Measurements from ENCODE around the gene SEMA3C.

Gene SEMA3C

DNA sequence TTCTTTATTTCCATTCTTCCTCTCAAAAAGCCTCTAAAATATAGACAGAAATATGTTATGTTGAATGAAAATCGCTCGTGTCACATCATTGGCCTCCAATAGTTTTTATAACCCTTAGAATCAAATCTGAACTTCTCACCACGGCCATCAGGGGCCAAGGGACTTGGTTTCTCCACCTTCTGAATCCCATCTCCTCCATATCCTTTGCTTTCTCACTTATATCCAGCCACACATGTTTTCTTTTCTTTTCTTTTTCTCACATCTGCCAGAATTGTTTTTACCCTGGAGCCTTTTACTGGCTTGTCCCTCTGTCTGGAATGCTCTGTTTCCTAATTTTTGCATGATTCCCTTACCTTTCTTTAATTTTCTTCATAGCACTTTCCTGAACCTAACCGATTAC lies 184.8 kb downstream of the SEMA3C start:
- DNase-seq (ENCODE audit: low spot score) = no peak

DNA sequence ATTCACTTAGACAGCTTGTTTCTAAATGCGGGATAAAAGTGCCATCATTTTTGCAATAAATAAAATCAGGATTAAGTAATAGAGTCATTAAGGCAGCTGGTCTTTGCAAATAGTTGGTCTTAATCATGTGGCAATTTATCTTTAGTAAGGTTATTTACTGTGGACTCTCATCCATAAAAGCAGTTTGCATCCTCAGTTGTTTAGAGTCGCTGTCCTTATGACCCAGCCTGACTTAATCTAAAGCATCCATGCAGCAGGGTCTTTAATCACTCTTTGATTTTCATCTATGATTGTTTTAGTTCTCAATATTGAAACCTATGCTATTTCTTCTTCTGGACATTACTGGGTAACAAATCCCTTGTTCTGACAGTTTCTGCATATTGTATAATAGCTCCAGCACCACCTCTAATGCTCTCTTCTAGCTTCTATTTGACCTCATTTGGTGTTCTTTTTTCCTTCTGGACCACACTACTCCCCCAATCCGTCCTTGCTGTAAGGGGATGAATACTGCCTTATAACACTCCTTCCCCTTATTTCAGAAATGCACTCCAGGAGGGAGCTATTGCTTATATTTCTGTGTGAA lies 185.4 kb downstream of the SEMA3C start:
- no peak for DNase-seq (ENCODE audit: low spot score)

DNA sequence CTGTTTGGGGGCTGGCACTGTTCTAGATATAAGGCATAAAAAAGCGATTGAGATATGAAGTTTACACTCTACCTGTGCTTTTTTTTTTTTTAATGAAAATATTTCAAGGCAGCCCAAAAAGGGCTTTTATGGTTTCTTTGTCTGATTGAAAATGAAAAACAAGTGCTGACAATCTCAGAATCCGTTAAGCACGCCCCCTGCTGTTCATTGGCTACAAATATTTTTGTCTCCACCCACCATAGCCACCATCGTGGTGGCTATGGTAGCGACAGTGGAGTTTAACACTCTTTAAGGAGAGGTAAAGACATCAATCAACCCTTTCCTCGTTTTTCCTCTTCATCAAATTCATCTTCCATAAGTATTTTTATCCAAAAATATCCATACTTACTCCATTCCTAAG lies 186.2 kb downstream of the SEMA3C start:
- no peak for DNase-seq (ENCODE audit: low spot score)

DNA sequence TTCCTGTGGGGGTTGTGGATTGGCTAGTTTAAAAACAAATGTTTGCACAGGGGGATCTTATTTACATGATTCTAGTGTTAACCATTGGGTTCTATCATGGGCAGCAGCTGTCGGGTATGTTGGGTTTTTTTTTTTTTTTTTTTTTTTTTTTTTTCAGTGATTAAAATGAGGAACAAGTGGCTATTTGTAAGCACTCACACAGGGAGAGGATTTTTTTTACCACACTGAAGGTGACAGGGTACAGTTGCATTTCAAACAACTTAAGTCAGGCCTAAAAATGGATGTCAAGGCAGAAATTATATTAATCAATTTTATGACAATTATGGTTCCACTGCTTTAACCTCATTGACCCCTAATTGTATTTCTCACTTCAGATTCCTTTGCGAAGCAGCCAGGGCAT lies 187.6 kb downstream of the SEMA3C start:
- no peak for DNase-seq (ENCODE audit: low spot score)

DNA sequence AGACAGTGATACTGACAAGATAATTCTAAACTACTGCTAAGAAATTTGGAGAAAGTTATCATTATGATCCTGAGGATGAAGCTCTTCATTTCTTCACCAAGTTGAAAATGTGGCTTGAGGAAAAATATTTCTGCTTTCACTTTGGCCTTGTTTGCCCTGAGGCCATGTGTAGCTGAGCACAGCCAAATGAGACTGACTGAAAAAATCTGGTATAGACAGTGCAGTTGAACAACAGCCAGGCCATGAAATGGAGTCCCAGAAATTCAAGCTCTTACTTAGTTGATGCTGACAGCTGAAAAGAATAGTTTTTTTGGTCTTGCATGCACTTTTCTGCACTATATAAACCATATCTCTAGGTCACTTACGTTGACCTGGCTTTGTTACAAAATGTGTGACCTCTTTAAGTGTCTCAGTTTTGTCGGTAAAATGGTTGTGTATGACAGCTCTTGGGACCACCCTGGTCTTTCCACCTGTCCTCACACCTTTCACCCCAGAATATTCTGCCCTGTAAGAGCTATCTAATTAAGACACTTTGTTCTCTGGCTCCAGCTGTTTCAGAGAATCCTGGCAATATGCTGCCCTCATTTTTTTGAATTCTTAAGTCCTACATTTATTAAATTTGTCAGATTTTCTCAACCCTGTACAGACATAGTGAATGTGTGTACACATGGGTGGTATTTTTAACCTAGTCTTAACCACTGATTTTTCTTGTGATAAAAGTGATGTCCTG lies 189.1 kb downstream of the SEMA3C start:
- DNase-seq (ENCODE audit: low spot score) = no peak

DNA sequence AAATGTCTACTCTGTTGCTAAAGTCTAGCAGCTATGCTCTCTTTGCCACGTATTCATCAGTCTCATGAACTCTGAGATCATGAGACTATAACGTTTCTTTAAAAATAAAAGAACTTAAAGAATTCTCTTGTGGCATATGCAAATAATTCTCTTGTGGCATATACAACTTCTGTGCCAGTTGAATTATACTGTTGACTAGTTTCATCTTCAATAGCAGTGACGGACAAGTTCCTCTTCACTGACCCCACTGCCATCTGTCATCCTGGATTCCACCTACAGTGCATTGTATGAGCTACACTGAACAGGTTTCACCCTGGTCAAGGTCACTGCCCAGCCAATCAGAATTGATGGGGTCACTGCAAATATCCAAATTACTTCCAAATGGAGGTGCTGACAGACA lies 192.2 kb downstream of the SEMA3C start:
- DNase-seq (ENCODE audit: low spot score) = no peak

DNA sequence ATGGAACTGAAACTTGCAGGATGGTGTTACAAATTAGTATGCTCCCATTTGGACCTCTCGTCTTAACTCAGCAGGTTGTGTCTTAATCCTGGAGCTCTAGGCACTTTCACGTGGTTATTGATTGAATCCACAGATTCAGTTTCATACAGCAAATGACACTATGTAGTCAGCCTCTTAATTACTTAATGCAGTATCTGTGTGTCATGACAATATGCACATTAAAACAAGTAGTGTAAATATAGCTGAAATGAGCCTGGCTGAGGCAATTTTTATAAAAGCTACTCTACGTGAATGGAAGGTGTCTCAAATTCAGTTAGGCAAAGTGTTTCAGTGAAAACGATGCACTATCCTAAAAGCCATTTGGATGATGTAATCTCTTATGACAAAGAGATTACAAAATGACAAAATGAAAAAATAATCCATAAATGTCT lies 193.7 kb downstream of the SEMA3C start:
- DNase-seq (ENCODE audit: low spot score) = no peak

DNA sequence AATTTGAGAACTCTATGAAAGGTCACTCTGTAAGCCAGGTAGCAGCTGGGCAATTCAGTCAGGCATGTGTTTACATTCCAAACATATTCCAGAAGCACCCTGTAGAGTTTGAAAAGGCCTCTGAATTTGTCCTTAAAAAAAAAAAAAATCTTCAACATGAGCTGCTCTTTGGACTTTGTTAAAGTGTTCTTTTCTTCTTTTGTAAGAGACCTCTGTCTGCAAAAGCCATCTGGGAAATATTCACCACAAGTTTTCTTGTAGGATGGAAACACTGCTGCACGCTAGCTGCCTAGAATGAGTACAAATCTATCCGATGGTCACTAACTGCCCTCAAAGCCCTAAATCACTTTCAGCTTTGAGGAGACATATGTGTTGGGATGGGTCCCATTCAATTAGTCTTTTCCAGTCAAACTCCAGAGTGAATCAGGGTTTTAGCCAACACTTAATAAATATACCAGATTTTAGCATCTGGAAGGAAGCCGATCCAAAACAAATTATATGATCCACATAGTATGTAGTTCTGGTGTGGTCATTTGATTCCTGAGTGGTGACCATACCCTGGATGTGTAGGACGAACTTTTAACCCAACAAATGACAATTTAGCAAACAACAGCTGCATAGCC lies 194.5 kb downstream of the SEMA3C start:
- no peak for DNase-seq (ENCODE audit: low spot score)

DNA sequence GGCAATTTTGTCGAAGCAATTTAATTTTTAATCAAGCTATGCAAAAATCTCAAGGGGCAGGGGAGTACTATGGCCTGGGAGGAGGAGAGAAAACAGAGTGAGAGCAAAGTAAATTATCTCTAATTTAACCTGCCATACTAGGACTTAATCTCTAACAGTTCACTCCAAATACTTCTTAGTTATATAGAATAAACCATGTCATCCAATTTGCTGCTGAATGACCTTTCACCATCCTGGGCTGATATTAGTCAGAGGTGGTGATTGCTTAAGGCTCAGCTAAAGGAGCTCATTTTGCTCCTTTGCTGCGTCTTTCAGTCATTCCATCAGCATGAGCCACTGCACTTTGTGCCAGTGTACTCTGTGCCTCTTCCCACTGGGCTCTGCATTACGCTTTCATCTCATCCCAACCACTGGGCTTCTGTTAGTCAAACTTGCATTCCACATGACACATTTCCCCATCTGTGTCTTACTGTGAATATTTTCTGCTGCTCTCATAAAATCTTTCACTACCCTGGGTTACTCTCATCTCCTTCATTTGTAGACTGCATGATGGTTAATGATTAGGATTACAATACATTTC lies 196.1 kb downstream of the SEMA3C start:
- DNase-seq (ENCODE audit: low spot score) = peak; percentile 70

DNA sequence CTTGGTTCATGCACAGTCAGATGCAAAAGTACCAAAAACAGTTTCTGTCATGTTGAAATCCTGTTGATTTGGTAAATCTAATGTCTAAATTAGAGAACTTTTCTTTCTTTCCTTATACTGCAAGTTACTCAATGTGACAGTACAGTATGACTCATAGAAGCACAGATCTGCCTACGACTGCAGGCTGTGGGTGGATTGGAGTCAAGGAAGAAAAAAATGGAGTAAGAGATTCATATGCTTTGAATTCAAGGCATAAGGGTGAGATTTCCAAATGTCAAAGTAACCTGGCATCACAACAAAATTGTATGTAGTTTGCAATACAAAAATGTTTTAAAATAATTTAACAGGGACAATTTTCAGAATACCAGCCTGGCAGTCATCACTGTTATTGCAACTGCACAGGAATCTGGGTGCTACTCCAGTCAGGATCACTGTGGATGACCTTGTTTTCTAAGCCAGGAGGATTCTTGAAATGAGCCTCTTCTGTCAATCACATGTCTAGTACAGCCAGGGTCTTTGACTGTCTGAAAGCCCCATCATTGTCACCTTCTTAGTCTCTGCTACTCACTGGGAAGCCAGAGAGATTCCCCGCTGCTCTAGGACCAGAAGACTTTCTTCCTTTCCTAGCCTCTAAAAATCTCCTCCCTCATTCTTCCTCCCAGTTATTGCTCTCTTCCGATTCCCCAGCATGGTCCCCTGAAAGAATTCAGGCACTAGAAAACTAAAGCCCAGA lies 196.8 kb downstream of the SEMA3C start:
- peak; percentile 54 for DNase-seq (ENCODE audit: low spot score)

DNA sequence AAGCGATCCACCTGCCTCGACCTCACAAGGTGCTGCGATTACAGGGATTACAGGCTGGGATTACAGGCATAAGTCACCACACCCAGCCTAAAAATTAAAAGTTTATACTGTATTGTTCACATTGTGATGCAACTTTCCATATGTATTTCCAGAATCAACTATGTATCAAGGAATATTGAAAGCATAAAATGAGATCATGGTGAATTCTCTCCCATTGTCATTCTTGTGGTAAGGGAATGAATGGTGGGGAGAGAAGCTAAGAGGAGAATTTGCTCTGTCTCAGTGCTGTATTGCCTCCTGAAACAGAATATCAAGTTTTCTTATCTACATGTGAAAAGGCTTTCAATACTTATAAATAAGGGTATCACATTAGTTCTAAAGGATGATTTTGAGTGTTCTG lies 198.7 kb downstream of the SEMA3C start:
- no peak for DNase-seq (ENCODE audit: low spot score)

DNA sequence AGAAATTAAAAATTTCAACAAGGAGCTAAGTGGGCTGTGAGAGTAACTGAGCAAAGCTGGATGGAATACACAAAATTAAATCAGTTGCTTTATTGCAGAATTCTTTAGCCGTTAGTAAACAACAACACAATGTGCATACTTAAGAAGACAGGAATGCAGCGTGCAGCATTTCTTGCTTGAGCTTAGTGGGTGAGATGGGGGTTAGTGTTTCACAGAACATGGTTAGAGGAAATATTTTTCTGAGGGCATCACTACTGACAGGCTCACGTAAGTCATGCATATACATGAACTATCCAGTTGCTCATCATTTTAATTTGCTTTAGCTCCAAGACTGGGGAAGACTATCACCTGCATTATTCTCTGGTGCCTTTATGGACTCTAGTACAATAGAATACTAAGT lies 199.6 kb downstream of the SEMA3C start:
- no peak for DNase-seq (ENCODE audit: low spot score)

DNA sequence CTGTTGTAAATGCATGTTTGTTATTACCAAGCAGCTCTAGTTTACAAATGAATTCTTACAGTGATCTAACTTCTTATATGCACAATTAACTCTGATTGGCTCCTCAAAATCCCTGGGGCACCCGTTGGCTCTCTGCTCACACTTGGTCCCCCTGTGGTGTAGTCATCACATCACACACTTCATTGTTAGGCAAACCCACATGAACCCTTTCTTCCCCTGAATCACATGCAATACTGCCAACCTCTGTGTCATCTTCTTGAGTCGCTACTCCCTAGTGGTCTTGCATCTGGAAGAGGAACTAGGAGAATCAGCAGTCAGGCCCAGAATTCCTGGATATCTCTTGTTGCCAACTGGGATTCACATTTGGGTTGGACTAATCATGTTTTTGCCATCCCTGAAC lies 207.3 kb downstream of the SEMA3C start:
- DNase-seq (ENCODE audit: low spot score) = no peak

DNA sequence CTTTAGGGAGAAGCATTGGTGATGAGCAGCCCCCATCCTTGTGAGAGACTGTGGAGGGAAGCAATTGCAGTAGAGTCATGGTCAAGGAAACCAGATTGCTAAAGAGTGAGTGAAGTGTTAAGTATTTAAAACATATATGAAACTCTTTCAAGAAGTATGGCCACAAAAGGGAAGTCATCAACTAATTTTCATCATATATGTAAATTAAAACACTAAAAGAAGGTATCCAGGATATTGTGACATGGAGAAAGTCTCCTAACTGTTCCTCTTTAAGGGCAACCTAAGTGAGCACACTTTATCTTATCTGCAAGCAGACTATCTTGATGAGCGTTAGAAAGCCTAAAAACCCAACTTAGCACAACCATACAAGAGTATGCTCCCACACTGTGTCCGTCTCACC lies 210.7 kb downstream of the SEMA3C start:
- no peak for DNase-seq (ENCODE audit: low spot score)

DNA sequence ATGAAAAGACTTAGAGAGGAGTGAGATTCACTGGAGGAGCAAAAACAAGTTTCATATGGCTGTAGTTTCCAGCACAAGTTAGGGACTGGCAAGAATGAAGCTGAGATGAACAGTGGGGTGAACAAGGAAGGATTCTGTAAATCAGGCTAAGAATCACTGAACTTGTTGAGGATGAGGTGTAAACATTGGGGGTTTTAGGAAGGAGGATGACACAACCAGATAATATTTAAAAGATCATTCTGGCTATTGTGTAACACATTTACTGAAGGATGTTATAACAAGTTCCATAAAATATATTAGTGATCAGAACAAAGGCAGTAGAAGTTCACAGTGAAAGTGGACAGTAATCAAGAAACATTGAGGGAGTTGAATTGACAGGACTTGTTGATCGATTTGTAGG lies 211.5 kb downstream of the SEMA3C start:
- DNase-seq (ENCODE audit: low spot score) = no peak

DNA sequence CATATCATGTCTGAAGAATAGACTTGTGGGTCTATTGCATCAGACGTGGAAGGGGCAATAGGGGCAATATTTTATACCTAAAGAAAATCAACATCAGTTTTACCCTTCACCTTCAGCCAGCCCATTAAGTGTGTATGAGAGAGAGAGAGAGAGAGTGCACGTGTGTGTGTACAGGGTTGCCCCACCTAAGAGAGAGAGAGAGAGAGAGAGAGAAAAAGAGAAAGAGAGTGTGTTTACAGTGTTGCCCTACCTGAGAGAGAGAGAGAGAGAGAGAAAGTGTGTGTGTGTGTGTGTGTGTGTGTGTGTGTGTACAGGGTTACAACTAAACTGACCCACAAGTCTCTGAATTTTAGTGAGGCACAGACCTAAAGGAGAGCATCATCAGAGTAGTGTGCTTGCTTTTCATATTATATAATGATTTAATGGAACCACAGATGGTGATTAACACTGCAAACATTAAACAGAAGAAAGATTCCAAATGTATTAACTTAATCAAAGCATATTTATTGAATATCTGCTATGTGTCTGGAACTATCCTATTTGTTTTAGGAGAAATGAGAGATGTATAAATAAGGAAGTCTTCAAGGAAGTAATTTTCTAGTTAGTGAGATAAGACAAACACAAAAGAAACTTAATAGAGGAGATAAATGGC lies 213.6 kb downstream of the SEMA3C start:
- DNase-seq (ENCODE audit: low spot score) = no peak

DNA sequence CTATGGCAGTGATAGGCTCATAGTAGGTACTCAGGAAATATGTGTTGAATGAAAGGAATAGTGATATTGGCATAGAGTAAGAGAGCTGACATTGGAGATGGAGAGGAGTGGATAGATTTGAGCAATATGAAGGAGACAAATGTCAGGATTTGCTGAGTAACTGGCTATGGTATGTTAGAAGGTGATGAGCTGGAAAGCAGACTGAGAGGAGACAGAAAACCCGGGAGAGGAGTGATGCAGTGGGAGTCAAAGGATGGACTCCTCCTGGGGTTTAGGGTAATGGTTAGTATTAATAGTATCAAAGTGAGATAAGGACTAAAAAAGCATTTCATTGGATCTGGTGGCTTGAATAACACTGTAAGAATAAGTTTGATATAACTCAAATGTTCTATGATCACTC lies 215.6 kb downstream of the SEMA3C start:
- DNase-seq (ENCODE audit: low spot score) = no peak

DNA sequence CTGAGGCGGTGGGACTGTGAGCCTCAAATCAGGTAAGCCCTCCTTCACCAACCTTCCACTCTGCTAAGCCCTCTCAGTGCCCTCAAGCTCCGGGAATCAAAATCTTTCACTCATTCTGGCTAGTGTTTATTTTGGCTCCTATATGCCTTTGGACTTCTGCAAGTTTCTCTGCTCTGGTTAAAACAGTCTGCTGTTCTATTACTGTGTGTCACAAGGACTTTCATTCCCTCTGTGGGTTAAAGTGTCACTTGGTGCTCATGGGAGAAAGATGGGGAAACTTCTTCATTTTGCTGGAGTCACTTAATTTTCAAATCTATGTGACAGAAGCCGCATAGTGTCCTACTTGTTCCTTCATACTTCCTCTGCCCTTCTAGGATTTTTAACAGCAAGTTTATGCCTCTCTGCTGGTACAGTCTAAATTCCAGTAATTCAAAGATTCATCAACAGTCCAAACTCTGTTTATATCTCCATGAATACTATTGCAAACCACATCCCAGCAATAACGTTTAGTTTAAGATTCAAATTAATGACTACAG lies 219.1 kb downstream of the SEMA3C start:
- DNase-seq (ENCODE audit: low spot score) = no peak

DNA sequence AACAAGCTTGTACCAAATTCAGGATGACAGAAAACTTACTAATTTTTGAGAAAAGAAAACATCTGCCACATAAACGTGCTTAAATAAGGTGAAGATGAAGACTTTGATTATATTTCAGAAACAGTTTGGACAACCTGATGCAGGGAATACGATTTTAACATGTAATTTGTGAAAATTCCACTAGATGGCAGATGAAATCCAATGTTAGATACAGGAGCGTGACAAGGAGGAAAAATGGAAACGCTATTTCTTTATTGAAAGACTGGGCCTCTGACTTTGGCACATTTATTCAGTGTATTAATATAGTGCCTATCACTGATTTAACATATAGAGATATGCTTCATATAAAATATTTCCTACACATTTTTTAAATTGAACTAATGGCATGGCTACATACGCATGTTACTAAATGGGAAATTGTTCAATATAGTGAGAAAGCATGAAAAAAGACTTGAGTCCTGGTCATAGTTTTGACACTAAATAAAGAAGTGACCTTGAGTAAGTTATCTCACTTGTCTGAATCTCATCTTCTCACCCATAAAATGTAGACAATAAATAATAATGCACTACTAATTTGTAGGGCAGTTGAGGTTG lies 219.7 kb downstream of the SEMA3C start:
- no peak for DNase-seq (ENCODE audit: low spot score)

All from hepatic stellate cell (primary cell).